Measurements from ENCODE around the gene WDR75.

Gene WDR75

GRCh38 chr2:189481071-189481470, 39.8 kb downstream of the WDR75 start:
- Histone ChIP-seq H3K23ac (ENCODE audit: low read depth, low read length, poor library complexity) (no peak overlapping the region), H4K8ac (ENCODE audit: low read depth, low read length) (no peak overlapping the region), H3K4me3 (ENCODE audit: low read length in 2 of 2) (no peak overlapping the region), H3K79me1 (ENCODE audit: low read depth, low read length) (no peaks in the 10 kb centered on the region), H3K9ac (ENCODE audit: low read depth, low read length, poor library complexity) (no peak overlapping the region), H3K27me3 (ENCODE audit: control insufficient read depth in 3 of 3, insufficient read depth in 3 of 3, low read depth in 1 of 3, low read length in 3 of 3) (no peaks in the 10 kb centered on the region), H4K91ac (ENCODE audit: low read depth, low read length, poor library complexity) (no peak overlapping the region), H2BK5ac (ENCODE audit: low read length) (no peak overlapping the region), H2BK15ac (ENCODE audit: low read length) (no peak overlapping the region), H3K18ac (ENCODE audit: low read length) (no peak overlapping the region), H3K27ac (replicated peaks; ENCODE audit: low read length) (no peak overlapping the region), H3K4me2 (ENCODE audit: insufficient read depth, low read length, poor library complexity, severe bottlenecking) (no peak overlapping the region), H3K36me3 (replicated peaks in 1 of 2; ENCODE audit: control insufficient read depth in 2 of 2, insufficient read depth in 2 of 2, low read length in 2 of 2) (peaks cover 2 to 13% of the 10 kb centered on the region in 2 donors), H3K14ac (ENCODE audit: low read length) (no peak overlapping the region), H3K9me3 (replicated peaks in 1 of 2; ENCODE audit: control insufficient read depth in 2 of 2, insufficient read depth in 1 of 2, low read depth in 1 of 2, low read length in 2 of 2) (no peaks in the 10 kb centered on the region), H2AK5ac (ENCODE audit: low read depth, low read length) (no peak overlapping the region), H3K4me1 (ENCODE audit: control insufficient read depth in 2 of 2, insufficient read depth in 1 of 2, low read depth in 1 of 2, low read length in 2 of 2) (no peaks in the 10 kb centered on the region), H2BK12ac (ENCODE audit: low read length) (no peak overlapping the region), H2AFZ (ENCODE audit: low read length) (no peak overlapping the region), H2BK120ac (ENCODE audit: low read depth, low read length) (no peak overlapping the region), H3K4ac (ENCODE audit: low read length) (no peak overlapping the region)
- no CpG with 5 or more reads among the region's 1 CpG for WGBS, 2 donors (ENCODE audit: extremely low coverage in 2 of 2, insufficient read length in 2 of 2, insufficient replicate concordance in 1 of 2)
- DNase-seq (ENCODE audit: low spot score), result no peak

- H3K36me3 ChIP-seq (replicated peaks in 1 of 2; ENCODE audit: control insufficient read depth in 2 of 2, insufficient read depth in 2 of 2, low read length in 2 of 2), result no peaks in the 10 kb centered on the region
- H3K14ac ChIP-seq (ENCODE audit: low read length), result no peak overlapping the region
- H3K4me1 ChIP-seq (ENCODE audit: control insufficient read depth in 2 of 2, insufficient read depth in 1 of 2, low read depth in 1 of 2, low read length in 2 of 2), result no peaks in the 10 kb centered on the region
- no peak overlapping the region for H4K91ac ChIP-seq (ENCODE audit: low read depth, low read length, poor library complexity)
- no peak overlapping the region for H3K4ac ChIP-seq (ENCODE audit: low read length)
- no peaks in the 10 kb centered on the region for H3K9me3 ChIP-seq (replicated peaks in 1 of 2; ENCODE audit: control insufficient read depth in 2 of 2, insufficient read depth in 1 of 2, low read depth in 1 of 2, low read length in 2 of 2)
- H3K23ac ChIP-seq (ENCODE audit: low read depth, low read length, poor library complexity), result no peak overlapping the region
- H2BK15ac ChIP-seq (ENCODE audit: low read length), result no peak overlapping the region
- peak overlapping the region; percentile 67 for H3K9ac ChIP-seq (ENCODE audit: low read depth, low read length, poor library complexity)
- H3K18ac ChIP-seq (ENCODE audit: low read length), result peak overlapping the region; percentile 19
- H2BK120ac ChIP-seq (ENCODE audit: low read depth, low read length), result no peak overlapping the region
- H3K4me3 ChIP-seq (ENCODE audit: low read length in 2 of 2), result no peak overlapping the region
- no peak overlapping the region for H4K8ac ChIP-seq (ENCODE audit: low read depth, low read length)
- H2BK5ac ChIP-seq (ENCODE audit: low read length), result no peak overlapping the region
- DNase-seq (ENCODE audit: low spot score), result no peak
- H3K79me1 ChIP-seq (ENCODE audit: low read depth, low read length), result no peaks in the 10 kb centered on the region
- H3K4me2 ChIP-seq (ENCODE audit: insufficient read depth, low read length, poor library complexity, severe bottlenecking), result no peak overlapping the region
- H3K27me3 ChIP-seq (ENCODE audit: control insufficient read depth in 3 of 3, insufficient read depth in 3 of 3, low read depth in 1 of 3, low read length in 3 of 3), result no peaks in the 10 kb centered on the region
- H2AK5ac ChIP-seq (ENCODE audit: low read depth, low read length), result peak overlapping the region; percentile 35
- no peak overlapping the region for H3K27ac ChIP-seq (replicated peaks; ENCODE audit: low read length)
- no CpG with 5 or more reads among the region's 4 CpGs for WGBS, 2 donors (ENCODE audit: extremely low coverage in 2 of 2, insufficient read length in 2 of 2, insufficient replicate concordance in 1 of 2)
- H2AFZ ChIP-seq (ENCODE audit: low read length), result no peak overlapping the region
- H2BK12ac ChIP-seq (ENCODE audit: low read length), result peak overlapping the region; percentile 24
Measured at GRCh38 chr2:189483571-189483970, 42.3 kb downstream of the WDR75 start.

- Histone ChIP-seq H3K18ac (ENCODE audit: low read length) (peak overlapping the region; percentile 19), H2AFZ (ENCODE audit: low read length) (no peak overlapping the region), H3K79me1 (ENCODE audit: low read depth, low read length) (no peaks in the 10 kb centered on the region), H3K14ac (ENCODE audit: low read length) (no peak overlapping the region), H2BK15ac (ENCODE audit: low read length) (no peak overlapping the region), H2AK5ac (ENCODE audit: low read depth, low read length) (no peak overlapping the region), H3K4me2 (ENCODE audit: insufficient read depth, low read length, poor library complexity, severe bottlenecking) (no peak overlapping the region), H3K27ac (replicated peaks; ENCODE audit: low read length) (no peak overlapping the region), H4K8ac (ENCODE audit: low read depth, low read length) (no peak overlapping the region), H3K4me3 (ENCODE audit: low read length in 2 of 2) (no peak overlapping the region), H4K91ac (ENCODE audit: low read depth, low read length, poor library complexity) (no peak overlapping the region), H2BK120ac (ENCODE audit: low read depth, low read length) (no peak overlapping the region), H2BK5ac (ENCODE audit: low read length) (no peak overlapping the region), H2BK12ac (ENCODE audit: low read length) (peak overlapping the region; percentile 24), H3K4ac (ENCODE audit: low read length) (no peak overlapping the region), H3K27me3 (ENCODE audit: control insufficient read depth in 3 of 3, insufficient read depth in 3 of 3, low read depth in 1 of 3, low read length in 3 of 3) (no peaks in the 10 kb centered on the region), H3K36me3 (replicated peaks in 1 of 2; ENCODE audit: control insufficient read depth in 2 of 2, insufficient read depth in 2 of 2, low read length in 2 of 2) (no peaks in the 10 kb centered on the region), H3K4me1 (ENCODE audit: control insufficient read depth in 2 of 2, insufficient read depth in 1 of 2, low read depth in 1 of 2, low read length in 2 of 2) (no peaks in the 10 kb centered on the region), H3K23ac (ENCODE audit: low read depth, low read length, poor library complexity) (no peak overlapping the region), H3K9me3 (replicated peaks in 1 of 2; ENCODE audit: control insufficient read depth in 2 of 2, insufficient read depth in 1 of 2, low read depth in 1 of 2, low read length in 2 of 2) (no peaks in the 10 kb centered on the region), H3K9ac (ENCODE audit: low read depth, low read length, poor library complexity) (peak overlapping the region; percentile 67)
- no peak for DNase-seq (ENCODE audit: low spot score)
- WGBS, 2 donors (ENCODE audit: extremely low coverage in 2 of 2, insufficient read length in 2 of 2, insufficient replicate concordance in 1 of 2), result no CpG with 5 or more reads among the region's 10 CpGs
Measured at GRCh38 chr2:189483980-189484740, 42.9 kb downstream of the WDR75 start.

GRCh38 chr2:189485146-189485545, 43.9 kb downstream of the WDR75 start:
- Histone ChIP-seq H3K4me1 (ENCODE audit: control insufficient read depth in 2 of 2, insufficient read depth in 1 of 2, low read depth in 1 of 2, low read length in 2 of 2) (no peaks in the 10 kb centered on the region), H2AFZ (ENCODE audit: low read length) (no peak overlapping the region), H2BK5ac (ENCODE audit: low read length) (no peak overlapping the region), H3K27ac (replicated peaks; ENCODE audit: low read length) (no peak overlapping the region), H3K23ac (ENCODE audit: low read depth, low read length, poor library complexity) (no peak overlapping the region), H3K27me3 (ENCODE audit: control insufficient read depth in 3 of 3, insufficient read depth in 3 of 3, low read depth in 1 of 3, low read length in 3 of 3) (no peaks in the 10 kb centered on the region), H3K9me3 (replicated peaks in 1 of 2; ENCODE audit: control insufficient read depth in 2 of 2, insufficient read depth in 1 of 2, low read depth in 1 of 2, low read length in 2 of 2) (no peaks in the 10 kb centered on the region), H2BK12ac (ENCODE audit: low read length) (no peak overlapping the region), H2BK15ac (ENCODE audit: low read length) (no peak overlapping the region), H3K4ac (ENCODE audit: low read length) (no peak overlapping the region), H2BK120ac (ENCODE audit: low read depth, low read length) (no peak overlapping the region), H2AK5ac (ENCODE audit: low read depth, low read length) (no peak overlapping the region), H4K8ac (ENCODE audit: low read depth, low read length) (no peak overlapping the region), H3K4me3 (ENCODE audit: low read length in 2 of 2) (no peak overlapping the region), H3K18ac (ENCODE audit: low read length) (no peak overlapping the region), H3K36me3 (replicated peaks in 1 of 2; ENCODE audit: control insufficient read depth in 2 of 2, insufficient read depth in 2 of 2, low read length in 2 of 2) (no peaks in the 10 kb centered on the region), H4K91ac (ENCODE audit: low read depth, low read length, poor library complexity) (no peak overlapping the region), H3K79me1 (ENCODE audit: low read depth, low read length) (no peaks in the 10 kb centered on the region), H3K14ac (ENCODE audit: low read length) (no peak overlapping the region), H3K4me2 (ENCODE audit: insufficient read depth, low read length, poor library complexity, severe bottlenecking) (no peak overlapping the region), H3K9ac (ENCODE audit: low read depth, low read length, poor library complexity) (no peak overlapping the region)
- no CpG with 5 or more reads among the region's 2 CpGs for WGBS, 2 donors (ENCODE audit: extremely low coverage in 2 of 2, insufficient read length in 2 of 2, insufficient replicate concordance in 1 of 2)
- DNase-seq (ENCODE audit: low spot score), result no peak
